Activated CD4-positive, alpha-beta T cell treated with anti-CD3 and anti-CD28 coated beads for 48 hours (primary cell): ENCODE data around the gene KANK3.
"Not testable (repeated sequence)": the region's sequence is repeated elsewhere in the genome, so short reads cannot be mapped to it uniquely, and the experiment has no call there.

ENCODE experiments used
- DNase-seq: peaks from one replicate; pipeline ENCODE4 v3.0.0-alpha.2; 2020

KANK3 gene

DNA sequence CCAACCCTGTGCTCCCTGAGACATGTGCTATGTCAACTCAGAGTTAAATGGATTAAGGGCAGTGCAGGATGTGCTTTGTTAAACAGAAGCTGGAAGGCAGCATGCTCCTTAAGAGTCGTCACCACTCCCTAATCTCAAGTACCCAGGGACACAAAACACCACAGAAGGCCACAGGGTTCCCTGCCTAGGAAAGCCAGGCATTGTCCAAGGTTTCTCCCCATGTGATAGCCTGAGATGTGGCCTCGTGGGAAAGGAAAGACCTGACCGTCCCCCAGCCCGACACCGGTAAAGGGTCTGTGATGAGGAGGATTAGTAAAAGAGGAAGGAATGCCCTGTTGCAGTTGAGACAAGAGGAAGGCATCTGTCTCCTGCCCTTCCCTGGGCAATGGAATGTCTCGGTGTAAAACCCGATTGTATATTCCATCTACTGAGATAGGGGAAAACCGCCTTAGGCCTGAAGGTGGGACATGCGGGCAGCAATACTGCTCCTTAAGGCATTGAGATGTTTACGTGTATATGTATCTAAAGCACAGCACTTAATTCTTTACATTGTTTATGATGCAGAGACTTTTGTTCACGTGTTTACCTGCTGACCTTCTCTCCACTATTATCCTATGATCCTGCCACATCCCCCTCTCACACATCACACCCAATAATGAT, 28.0 kb downstream of the KANK3 start:
- DNase-seq = not testable (repeated sequence)

DNA sequence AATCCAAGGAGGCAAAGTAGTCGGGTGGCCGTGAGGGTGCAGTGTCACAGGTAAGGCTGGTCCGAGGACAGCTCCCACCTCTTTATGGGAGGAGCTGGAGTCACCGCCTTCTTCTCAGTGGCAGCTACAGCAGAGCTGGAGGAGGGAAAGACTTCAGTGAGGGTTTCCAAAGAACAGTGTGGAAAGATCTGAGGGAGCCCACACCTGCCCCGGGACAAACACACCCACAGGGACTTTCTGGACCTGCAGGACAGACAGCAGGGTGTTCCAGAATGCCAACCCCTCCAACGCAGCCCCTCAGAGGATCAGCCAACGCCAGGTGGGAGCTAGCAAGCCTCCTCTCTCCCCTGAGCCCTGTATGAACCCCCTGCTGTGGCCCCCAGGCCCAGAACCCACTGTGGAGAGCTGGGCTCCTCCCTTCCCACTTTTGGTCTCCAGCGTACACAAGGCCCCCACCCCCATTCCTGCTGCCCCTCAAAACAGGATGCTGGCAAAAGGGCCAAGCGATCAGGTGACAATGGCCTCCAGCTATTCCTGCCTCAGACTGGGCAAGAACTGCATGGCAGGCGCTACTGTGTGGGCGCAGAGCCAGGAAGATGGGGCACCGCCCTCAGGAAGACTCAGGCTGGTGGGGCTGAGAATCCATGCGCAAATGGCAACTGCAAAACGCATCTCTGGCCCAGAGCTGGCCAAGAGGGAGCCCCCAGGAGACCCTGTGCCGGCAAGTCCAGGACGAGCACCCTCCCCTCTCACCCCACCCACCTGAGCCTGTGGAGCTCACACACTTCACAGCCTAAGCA, 31.4 kb downstream of the KANK3 start:
- DNase-seq = no peak

DNA sequence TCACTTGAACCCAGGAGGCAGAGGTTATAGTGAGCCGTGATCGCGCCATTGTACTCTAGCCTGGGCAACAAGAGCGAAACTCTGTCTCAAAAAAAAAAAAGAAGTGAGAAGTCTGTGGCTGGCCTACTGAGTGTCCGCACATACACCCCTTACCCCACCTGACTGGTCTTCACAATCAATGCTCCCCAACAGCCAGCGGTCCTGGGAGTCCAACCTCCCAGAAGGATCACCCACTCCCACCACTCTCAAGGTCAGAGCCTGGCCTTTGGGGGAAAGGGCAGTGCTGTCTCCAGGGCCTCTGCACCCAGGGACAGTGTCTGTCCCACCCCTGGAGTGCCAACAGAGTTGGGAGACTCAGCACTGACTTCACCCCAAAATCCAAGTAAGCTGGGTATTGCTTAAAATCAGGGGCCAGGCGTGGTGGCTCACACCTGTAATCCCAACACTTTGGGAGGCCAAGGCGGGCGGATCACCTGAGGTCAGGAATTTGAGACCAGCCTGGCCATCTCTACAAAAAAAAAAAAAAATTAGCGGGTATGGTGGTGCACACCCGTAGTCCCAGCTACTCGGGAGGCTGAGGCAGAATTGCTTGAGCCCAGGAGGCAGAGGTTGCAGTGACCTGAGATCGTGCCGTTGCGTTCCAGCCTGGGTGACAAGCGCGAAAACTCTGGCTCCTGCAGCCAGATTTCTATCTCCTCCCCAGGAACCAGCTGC, 32.6 kb downstream of the KANK3 start:
- DNase-seq = no peak

DNA sequence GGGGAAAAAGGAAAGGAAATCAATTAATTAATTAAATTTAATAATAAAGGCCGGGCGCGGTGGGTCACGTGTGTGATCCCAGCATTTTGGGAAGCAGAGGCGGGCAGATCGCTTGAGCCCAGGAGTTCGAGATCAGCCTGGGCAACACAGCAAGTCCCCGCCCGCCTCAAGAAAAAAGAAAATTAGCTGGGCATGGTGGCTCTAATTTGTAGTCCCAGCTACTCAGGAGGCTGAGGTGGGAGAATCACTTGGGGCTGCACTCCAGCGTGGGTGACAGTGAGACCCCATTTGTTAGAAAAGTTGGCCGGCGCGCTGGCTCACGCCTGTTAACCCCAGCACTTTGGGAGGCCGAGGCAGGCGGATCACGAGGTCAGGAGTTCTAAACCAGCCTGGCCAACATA, 34.2 kb downstream of the KANK3 start:
- peak; percentile 2 for DNase-seq

DNA sequence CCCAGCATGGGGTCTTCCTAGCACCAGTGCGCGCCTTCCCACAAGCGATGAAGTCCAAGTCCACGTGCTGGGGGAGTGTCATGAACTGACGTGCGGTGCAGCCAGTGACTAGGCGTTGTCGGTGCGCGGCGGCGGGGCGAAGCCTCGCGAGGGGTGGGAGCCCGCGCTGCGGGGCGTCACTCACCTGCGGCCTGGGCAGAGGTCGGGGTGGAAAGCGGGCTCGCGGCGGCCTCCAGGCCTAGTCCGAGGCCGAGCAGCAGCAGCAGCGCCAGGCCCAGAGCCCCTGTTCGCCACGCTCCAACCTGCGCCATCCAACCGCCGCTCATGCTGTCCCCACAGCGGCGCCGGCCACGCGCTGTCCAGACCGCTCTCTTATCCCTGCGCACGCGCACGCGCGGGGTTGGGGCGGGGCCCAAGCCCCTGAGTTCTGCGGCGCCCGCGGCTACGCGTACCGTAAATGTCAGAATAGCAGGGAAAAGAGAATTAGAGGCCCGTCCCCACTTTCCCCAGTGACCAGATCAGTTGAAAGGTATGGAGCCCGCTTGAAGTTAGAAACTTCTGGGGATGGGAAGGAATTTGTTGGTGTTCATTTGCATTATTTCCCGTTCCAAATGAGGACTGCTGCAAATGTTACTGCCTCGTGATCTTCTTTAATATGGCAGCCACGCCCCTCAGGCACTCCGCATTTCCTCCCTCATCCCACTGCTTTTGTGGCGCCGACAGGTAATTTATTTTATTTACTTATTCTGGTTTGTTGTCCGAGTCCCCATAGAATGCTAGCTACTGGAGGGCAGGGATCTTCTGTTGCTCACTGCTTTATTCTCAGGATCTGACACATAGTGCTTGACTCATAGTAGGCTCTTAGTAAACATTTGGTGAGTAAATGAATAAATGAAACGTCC, 34.8 kb downstream of the KANK3 start, which contains the start of gene CD320:
Gene CD320 (minus strand): TSS at position 394 of the 902 bp plus-strand sequence. CDS start 68 bp downstream, at position 326.
- DNase-seq = peak; percentile 92

GRCh38 chr19:8307400-8307964, 35.6 kb downstream of the KANK3 start:
- DNase-seq = peak; percentile 16

GRCh38 chr19:8306235-8307054, 36.6 kb downstream of the KANK3 start:
- peak; percentile 3 for DNase-seq

DNA sequence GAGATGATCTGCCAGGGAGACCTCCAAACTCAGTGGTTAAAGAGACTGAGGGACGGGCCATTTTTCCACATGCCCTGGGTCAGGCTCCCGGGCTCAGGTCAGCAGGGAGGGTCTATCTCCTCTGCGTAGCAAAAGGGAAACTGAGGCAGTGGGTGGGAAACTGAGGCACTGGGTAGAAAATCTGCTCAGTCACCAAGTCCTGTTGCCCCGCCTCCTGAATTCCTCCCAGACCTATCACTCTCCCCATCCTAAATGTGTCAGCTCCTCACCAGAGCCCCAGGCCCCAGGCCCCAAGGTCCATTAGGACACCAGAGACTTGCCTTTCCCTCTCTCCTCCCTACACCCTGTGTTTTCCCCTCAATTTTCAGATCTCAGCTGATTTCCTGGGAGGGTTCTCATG, 37.3 kb downstream of the KANK3 start:
- peak; percentile 2 for DNase-seq

DNA sequence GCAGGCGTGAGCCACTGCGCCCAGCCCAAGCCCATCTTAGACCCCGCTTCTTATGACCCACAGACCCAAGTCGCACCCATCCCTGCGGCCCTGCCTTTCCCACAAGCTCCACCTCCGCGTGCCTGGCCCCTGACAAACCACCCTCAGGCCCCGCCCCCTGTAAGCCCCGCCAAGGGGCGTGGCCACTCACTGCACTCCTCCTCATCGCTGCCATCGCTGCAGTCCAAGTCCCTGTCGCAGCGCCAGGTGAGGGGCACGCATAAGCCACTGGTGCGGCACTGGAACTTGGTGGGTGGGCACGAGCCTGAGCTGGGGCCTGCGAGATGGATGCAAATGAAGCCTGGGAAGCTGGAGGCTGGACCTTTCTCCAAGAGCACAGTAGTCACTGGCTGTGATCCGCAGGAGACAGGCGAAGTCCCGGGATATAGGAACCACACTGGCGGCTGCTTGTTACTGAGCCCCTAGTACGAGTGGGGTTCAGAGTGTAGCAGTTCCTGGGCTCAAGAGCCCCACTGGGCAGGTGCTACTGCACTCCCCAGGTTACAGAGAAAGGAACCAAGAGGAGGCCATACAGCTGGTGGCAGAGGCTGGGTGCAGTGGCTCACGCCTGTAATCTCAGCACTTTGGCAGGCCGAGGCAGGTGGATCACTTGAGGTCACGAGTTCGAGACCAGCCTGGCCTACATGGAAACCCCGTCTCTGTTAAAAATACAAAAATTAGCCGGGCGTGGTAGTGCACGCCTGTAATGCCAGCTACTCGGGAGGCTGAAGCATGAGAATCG, 38.0 kb downstream of the KANK3 start:
- peak; percentile 63 for DNase-seq

GRCh38 chr19:8302734-8303133, 40.3 kb downstream of the KANK3 start:
- DNase-seq = no peak

DNA sequence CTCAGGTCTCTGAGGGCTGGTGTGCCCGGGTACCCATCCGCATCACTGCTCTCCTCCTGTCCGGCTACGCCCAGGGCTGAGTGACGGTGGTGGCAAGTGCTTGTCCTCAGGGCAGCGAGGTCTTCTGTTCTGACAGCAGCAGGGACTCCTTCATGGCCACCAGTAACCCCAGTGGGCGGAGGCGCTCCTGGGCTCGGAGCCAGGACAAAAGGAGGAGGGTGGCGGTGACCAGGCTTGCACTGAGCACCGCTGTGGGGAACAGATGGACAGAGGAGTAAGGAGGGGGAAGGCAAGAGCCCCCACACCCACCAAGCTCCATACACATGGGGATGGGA, 40.7 kb downstream of the KANK3 start:
- DNase-seq = peak; percentile 1

DNA sequence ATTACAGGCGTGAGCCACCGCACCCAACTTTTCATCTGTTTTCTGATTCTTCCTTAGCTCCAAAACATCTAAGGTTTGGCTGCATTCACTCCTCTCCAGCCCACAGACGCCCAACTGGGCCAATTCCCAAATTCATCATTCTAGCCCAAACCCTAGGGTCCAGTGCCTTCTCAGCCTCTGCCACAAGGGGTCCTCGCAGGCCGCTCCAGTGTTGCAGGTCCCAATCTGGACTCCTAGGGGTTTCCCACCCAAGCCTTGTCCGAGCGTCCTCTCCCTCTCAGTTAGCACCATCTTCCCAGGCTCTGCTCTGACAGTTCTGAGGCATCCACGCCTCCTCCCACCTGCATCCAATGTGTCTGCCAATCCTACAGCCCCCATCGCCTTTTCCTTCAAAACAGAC, 51.7 kb downstream of the KANK3 start:
- not testable (repeated sequence) for DNase-seq

- not testable (repeated sequence) for DNase-seq
These were observed 66.6 kb downstream of the KANK3 start for GRCh38 chr19:8276508-8276907.
